Liver (tissue), 9 donors: ENCODE measurements around the gene GXYLT2. TPM values are rescaled to one million over a fixed set of nuclear protein-coding genes. Genes with fewer than 3 reads are reported as not detected.

ENCODE experiments used
- DNase-seq: peaks from one replicate; pipeline ENCODE4 v3.0.0-alpha.2; 2017; ENCODE audit warnings: low spot score
- H3K27ac ChIP-seq, 2 donors: one replicate each; pipeline ENCODE4 v1.7.0; 2013; ENCODE audit warnings: inconsistent platforms in 2 of 2, low read length in 2 of 2, control low read depth in 1 of 2, low read depth in 1 of 2, mild to moderate bottlenecking in 1 of 2
- H3K27me3 ChIP-seq, 4 donors: one replicate each; pipeline versions ENCODE4 v1.6.1 to v1.7.0; 2013; ENCODE audit warnings: low read length in 3 of 4, inconsistent platforms in 1 of 4, mild to moderate bottlenecking in 1 of 4, moderate library complexity in 1 of 4; ENCODE audit not compliant: control insufficient read depth in 4 of 4, insufficient read depth in 4 of 4
- H3K36me3 ChIP-seq, 4 donors: one replicate each; pipeline versions ENCODE4 v1.6.1 to v1.7.0; 2013; ENCODE audit warnings: low read length in 3 of 4, mild to moderate bottlenecking in 3 of 4, low read depth in 1 of 4, moderate library complexity in 1 of 4; ENCODE audit not compliant: control insufficient read depth in 4 of 4, insufficient read depth in 3 of 4
- H3K4me1 ChIP-seq, 4 donors: one replicate each; pipeline versions ENCODE4 v1.6.1 to v1.7.0; 2013; ENCODE audit warnings: low read length in 3 of 4, mild to moderate bottlenecking in 3 of 4, moderate library complexity in 1 of 4; ENCODE audit not compliant: control insufficient read depth in 4 of 4, insufficient read depth in 4 of 4
- H3K4me3 ChIP-seq, 3 donors: one replicate each; pipeline versions ENCODE4 v1.6.1 to v1.7.0; 2013; ENCODE audit warnings: low read length in 3 of 3, control low read depth in 1 of 3, low read depth in 1 of 3, mild to moderate bottlenecking in 1 of 3
- H3K9ac ChIP-seq, 2 donors: one replicate each; pipeline ENCODE4 v1.7.0; 2013; ENCODE audit warnings: low read length in 2 of 2, mild to moderate bottlenecking in 2 of 2, moderate library complexity in 2 of 2, control low read depth in 1 of 2, low read depth in 1 of 2
- H3K9me3 ChIP-seq, 4 donors: one replicate each; pipeline versions ENCODE4 v1.6.1 to v1.7.0; 2013; ENCODE audit warnings: low read length in 3 of 4; ENCODE audit not compliant: control insufficient read depth in 4 of 4
- EGR1 ChIP-seq, 2 donors: IDR thresholded peaks; 2 replicates each; pipeline ENCODE4 v1.6.1; 2016 to 2018; ENCODE audit warnings: antibody characterized with exemption in 2 of 2, low read depth in 2 of 2
- FOXA1 ChIP-seq: IDR thresholded peaks from 2 replicates; pipeline ENCODE4 v1.6.1; 2016; ENCODE audit warnings: antibody characterized with exemption
- FOXA2 ChIP-seq: IDR thresholded peaks from 2 replicates; pipeline ENCODE4 v1.6.1; 2016; ENCODE audit warnings: antibody characterized with exemption
- GABPA ChIP-seq, 2 donors: IDR thresholded peaks in 1 of 2; conservative IDR thresholded peaks in 1 of 2; 2 replicates each; pipeline ENCODE4 v1.6.1; 2016; ENCODE audit warnings: antibody characterized with exemption in 2 of 2, mild to moderate bottlenecking in 1 of 2, moderate library complexity in 1 of 2
- HNF4A ChIP-seq, 2 donors: conservative IDR thresholded peaks; 2 replicates each; pipeline ENCODE4 v1.6.1; 2016; ENCODE audit warnings: antibody characterized with exemption in 2 of 2, mild to moderate bottlenecking in 2 of 2
- HNF4G ChIP-seq: IDR thresholded peaks from 2 replicates; pipeline ENCODE4 v1.6.1; 2016; ENCODE audit warnings: antibody characterized with exemption
- JUND ChIP-seq, 2 donors: IDR thresholded peaks; 2 replicates each; pipeline ENCODE4 v1.6.1; 2016; ENCODE audit warnings: antibody characterized with exemption in 2 of 2
- NR2F2 ChIP-seq: IDR thresholded peaks from 2 replicates; pipeline ENCODE4 v1.6.1; 2016; ENCODE audit warnings: antibody characterized with exemption
- RAD21 ChIP-seq, 2 donors: IDR thresholded peaks; 2 replicates each; pipeline ENCODE4 v1.6.1; 2016; ENCODE audit warnings: antibody characterized with exemption in 2 of 2, mild to moderate bottlenecking in 2 of 2
- RXRA ChIP-seq, 2 donors: IDR thresholded peaks; 2 replicates each; pipeline ENCODE4 v1.6.1; 2017 to 2018; ENCODE audit warnings: antibody characterized with exemption in 2 of 2, mild to moderate bottlenecking in 1 of 2
- SP1 ChIP-seq: IDR thresholded peaks from 2 replicates; pipeline ENCODE4 v1.6.1; 2018; ENCODE audit warnings: antibody characterized with exemption, mild to moderate bottlenecking
- TAF1 ChIP-seq: conservative IDR thresholded peaks from 2 replicates; pipeline ENCODE4 v1.6.1; 2016; ENCODE audit warnings: antibody characterized with exemption, mild to moderate bottlenecking
- YY1 ChIP-seq: IDR thresholded peaks from 2 replicates; pipeline ENCODE4 v1.6.1; 2016; ENCODE audit warnings: antibody characterized with exemption, mild to moderate bottlenecking
- WGBS: extraction: QIAGEN DNeasy Blood & Tissue Kit; methylation state at CpG from one replicate; pipeline ENCODE4 v1.1.7; 2013; 5-methylcytosine and 5-hydroxymethylcytosine counted together
- polyA plus RNA-seq, 2 donors: library from polyadenylated mRNA; stranded (reverse) in 1 of 2; unstranded in 1 of 2; fragments of 200-250 nt in 1 of 2; fragments of >200 nt in 1 of 2; fragmentation: Nextera tagmentation in 1 of 2; extraction: Ambion mirVana in 1 of 2; gene quantifications; one replicate each; pipeline versions ENCODE4 v1.2.1 to v1.2.3, GENCODE V29; 2013 to 2015
- total RNA-seq, 2 donors: library from RNA; depleted of rRNA; stranded (reverse); fragments of >200 nt; gene quantifications; one replicate each; pipeline ENCODE4 v1.2.3, GENCODE V29; 2014
- TF ChIP-seq, protein P1 (sequence below): IDR thresholded peaks from 2 replicates; pipeline ENCODE4 v1.6.1; 2016; ENCODE audit warnings: antibody characterized with exemption, mild to moderate bottlenecking
- TF ChIP-seq, protein P2 (sequence below): IDR thresholded peaks from 2 replicates; pipeline ENCODE4 v1.6.1; 2016; ENCODE audit warnings: antibody characterized with exemption
- TF ChIP-seq, protein P3 (sequence below): fragments of 150-350 bp; IDR thresholded peaks from 2 replicates; pipeline ENCODE4 v1.5.1; 2017; ENCODE audit warnings: improper control_type of control experiment, low read depth, low read length; ENCODE audit not compliant: missing input control
- TF ChIP-seq, protein P4 (sequence below): IDR thresholded peaks from 2 replicates; pipeline ENCODE4 v1.6.1; 2016; ENCODE audit warnings: antibody characterized with exemption
- donor health status: healthy.
- donor health status: healthy.
- donor health status: healthy.
- donor health status: healthy.
- donor health status: healthy.

GXYLT2 gene
- total and polyA plus RNA-seq, 4 donors: 0.06 to 0.98 (median 0.10) TPM

DNA sequence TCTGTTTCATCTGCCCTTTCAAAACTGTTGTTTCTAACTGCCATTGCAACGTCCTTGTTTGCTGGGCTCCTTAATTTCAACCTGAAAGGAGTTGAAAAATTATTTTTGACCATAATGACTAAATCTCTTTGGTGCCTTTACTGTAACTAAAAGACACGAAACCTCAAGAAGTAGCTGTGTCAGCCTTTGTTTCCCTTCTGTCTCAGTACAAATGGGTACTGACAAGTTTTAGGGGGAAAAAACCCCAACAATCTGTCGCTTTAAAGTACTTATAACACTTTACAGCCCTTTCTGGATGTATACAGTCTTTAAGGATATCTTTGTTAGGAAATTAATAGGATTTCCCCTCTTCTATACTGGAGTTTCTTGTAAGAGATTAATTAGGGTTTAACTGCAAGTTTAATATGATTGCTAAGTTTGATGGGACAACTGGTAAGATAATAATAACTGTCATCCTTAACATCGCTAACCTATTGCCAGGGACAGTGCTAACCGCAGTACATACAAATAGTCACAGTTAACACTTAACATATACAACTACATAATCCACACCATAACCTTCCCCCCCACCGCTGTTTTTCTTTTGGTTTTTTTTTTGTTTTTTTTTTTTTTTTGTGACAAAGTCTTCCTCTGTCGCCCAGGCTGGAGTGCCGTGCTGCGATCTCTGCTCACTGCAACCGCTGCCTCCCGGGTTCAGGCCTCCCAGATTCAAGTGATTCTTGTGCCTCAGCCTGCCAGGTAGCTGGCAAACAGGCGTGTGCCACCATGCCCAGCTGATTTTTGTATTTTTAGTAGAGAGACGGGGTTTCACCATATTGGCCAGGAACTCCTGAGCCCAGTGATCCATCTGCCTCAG lies 1.7 kb downstream of the GXYLT2 start:
- WGBS: 89% methylated on average over 13 of the region's 13 CpGs
- Histone ChIP-seq H3K9me3 (no peaks in the 10 kb centered on the region), H3K4me1 (peaks cover 0 to 12% (median 10%) of the 10 kb centered on the region in 4 donors), H3K27ac (no peak overlapping the region), H3K9ac (no peak overlapping the region), H3K4me3 (no peak overlapping the region), H3K27me3 (peaks cover 0 to 4% (median under 1%) of the 10 kb centered on the region in 4 donors), H3K36me3 (no peaks in the 10 kb centered on the region)
- DNase-seq: no peak
- no peak for TF ChIP-seq GABPA (IDR thresholded peaks at IDR 0.05 in 1 of 2, conservative IDR thresholded peaks at IDR 0.05 in 1 of 2)
- TF ChIP-seq EGR1 (IDR thresholded peaks at IDR 0.05; ENCODE audit: low read depth in 2 of 2): no peak
- no peak for TF ChIP-seq YY1
- TF ChIP-seq, protein P1, sequence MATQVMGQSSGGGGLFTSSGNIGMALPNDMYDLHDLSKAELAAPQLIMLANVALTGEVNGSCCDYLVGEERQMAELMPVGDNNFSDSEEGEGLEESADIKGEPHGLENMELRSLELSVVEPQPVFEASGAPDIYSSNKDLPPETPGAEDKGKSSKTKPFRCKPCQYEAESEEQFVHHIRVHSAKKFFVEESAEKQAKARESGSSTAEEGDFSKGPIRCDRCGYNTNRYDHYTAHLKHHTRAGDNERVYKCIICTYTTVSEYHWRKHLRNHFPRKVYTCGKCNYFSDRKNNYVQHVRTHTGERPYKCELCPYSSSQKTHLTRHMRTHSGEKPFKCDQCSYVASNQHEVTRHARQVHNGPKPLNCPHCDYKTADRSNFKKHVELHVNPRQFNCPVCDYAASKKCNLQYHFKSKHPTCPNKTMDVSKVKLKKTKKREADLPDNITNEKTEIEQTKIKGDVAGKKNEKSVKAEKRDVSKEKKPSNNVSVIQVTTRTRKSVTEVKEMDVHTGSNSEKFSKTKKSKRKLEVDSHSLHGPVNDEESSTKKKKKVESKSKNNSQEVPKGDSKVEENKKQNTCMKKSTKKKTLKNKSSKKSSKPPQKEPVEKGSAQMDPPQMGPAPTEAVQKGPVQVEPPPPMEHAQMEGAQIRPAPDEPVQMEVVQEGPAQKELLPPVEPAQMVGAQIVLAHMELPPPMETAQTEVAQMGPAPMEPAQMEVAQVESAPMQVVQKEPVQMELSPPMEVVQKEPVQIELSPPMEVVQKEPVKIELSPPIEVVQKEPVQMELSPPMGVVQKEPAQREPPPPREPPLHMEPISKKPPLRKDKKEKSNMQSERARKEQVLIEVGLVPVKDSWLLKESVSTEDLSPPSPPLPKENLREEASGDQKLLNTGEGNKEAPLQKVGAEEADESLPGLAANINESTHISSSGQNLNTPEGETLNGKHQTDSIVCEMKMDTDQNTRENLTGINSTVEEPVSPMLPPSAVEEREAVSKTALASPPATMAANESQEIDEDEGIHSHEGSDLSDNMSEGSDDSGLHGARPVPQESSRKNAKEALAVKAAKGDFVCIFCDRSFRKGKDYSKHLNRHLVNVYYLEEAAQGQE: no peak
- no peak for TF ChIP-seq RXRA (IDR thresholded peaks at IDR 0.05)
- no peak for TF ChIP-seq SP1
- TF ChIP-seq, protein P2, sequence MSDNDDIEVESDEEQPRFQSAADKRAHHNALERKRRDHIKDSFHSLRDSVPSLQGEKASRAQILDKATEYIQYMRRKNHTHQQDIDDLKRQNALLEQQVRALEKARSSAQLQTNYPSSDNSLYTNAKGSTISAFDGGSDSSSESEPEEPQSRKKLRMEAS: no peak
- TF ChIP-seq RAD21 (IDR thresholded peaks at IDR 0.05): no peak
- TF ChIP-seq, protein P3, sequence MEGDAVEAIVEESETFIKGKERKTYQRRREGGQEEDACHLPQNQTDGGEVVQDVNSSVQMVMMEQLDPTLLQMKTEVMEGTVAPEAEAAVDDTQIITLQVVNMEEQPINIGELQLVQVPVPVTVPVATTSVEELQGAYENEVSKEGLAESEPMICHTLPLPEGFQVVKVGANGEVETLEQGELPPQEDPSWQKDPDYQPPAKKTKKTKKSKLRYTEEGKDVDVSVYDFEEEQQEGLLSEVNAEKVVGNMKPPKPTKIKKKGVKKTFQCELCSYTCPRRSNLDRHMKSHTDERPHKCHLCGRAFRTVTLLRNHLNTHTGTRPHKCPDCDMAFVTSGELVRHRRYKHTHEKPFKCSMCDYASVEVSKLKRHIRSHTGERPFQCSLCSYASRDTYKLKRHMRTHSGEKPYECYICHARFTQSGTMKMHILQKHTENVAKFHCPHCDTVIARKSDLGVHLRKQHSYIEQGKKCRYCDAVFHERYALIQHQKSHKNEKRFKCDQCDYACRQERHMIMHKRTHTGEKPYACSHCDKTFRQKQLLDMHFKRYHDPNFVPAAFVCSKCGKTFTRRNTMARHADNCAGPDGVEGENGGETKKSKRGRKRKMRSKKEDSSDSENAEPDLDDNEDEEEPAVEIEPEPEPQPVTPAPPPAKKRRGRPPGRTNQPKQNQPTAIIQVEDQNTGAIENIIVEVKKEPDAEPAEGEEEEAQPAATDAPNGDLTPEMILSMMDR: no peak
- TF ChIP-seq NR2F2: no peak
- TF ChIP-seq FOXA1: no peak
- TF ChIP-seq TAF1: no peak
- TF ChIP-seq JUND (IDR thresholded peaks at IDR 0.05): no peak
- no peak for TF ChIP-seq HNF4G
- TF ChIP-seq, protein P4, sequence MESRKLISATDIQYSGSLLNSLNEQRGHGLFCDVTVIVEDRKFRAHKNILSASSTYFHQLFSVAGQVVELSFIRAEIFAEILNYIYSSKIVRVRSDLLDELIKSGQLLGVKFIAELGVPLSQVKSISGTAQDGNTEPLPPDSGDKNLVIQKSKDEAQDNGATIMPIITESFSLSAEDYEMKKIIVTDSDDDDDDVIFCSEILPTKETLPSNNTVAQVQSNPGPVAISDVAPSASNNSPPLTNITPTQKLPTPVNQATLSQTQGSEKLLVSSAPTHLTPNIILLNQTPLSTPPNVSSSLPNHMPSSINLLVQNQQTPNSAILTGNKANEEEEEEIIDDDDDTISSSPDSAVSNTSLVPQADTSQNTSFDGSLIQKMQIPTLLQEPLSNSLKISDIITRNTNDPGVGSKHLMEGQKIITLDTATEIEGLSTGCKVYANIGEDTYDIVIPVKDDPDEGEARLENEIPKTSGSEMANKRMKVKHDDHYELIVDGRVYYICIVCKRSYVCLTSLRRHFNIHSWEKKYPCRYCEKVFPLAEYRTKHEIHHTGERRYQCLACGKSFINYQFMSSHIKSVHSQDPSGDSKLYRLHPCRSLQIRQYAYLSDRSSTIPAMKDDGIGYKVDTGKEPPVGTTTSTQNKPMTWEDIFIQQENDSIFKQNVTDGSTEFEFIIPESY: no peak
- TF ChIP-seq FOXA2: no peak
- no peak for TF ChIP-seq HNF4A (conservative IDR thresholded peaks at IDR 0.05)
